ENCODE results near the gene ADGRG1.

ADGRG1 gene

GRCh38 chr16:57687363-57687929 lies 59.0 kb downstream of the ADGRG1 start:
- FAIRE-seq: no peak

GRCh38 chr16:57688487-57688986 lies 60.1 kb downstream of the ADGRG1 start:
- no peak for FAIRE-seq

GRCh38 chr16:57688987-57689761 lies 60.7 kb downstream of the ADGRG1 start:
- FAIRE-seq: no peak

DNA sequence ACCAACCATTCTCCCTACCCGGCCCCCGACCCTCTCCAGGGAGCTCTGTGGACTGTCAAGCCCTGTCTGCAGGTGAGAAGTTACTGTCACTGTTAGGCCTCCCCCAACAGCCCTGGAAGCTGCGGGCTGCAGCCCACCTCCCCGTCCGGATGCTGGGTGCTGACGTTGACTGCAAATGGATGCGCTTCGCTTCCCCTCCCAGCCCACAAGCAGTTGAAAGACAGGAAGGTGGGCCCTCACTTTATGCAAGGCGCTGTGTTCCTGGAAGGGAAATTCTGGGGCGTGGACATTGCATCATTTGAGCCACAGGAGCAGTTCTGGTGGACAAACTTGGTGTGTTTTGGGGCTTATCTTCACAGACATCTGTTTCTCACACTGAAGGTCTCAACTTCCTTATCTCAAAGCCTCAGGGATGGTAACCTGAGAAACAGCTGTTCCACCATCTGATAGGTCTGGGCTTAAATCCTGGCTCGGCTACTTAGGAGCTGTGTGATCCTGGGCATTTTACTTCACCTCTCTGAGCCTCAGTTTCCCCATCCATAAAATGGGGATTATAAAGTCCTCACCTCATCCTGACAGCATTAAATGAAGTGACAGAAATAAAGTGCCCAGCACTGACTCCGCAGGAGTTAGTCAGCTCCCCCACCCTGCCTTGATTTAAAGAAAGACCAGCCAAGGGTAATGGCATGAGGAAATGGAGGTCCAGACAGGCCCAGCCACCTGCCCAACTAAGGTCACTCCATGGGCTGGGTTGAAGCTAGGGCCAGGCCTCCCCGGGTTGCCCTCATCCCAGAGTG lies 61.5 kb downstream of the ADGRG1 start:
- FAIRE-seq: no peak

DNA sequence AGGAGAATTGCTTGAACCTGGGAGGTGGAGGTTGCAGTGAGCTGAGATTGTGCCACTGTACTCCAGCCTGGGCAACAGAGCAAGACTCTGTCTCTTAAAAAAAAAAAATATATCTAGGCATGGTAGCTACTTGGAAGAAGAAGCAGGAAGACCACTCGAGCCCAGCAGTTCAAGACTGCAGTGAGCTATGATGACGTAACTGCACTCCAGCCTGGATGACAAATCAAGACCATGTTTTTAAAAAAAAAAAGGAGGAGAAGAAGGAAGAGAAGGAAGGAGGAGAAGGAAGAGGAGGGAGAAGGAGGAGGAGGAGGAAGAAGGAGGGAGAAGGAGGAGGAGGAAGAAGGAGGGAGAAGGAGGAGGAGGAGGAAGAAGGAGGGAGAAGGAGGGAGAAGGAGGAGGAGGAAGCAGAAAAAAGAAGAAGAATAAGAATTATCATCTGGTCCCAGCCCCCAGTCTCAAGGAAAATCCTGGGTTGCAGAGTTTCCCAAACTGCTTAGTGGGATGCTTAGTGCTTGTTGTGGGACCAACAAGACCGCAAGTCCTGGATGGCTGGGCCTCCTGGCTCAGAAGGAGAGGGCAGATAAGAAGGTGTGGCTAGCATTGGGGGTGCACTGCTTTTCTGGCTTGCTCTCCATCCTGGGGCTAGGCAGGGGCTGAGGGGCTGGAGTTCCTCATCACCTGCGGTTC lies 62.5 kb downstream of the ADGRG1 start:
- no peak for FAIRE-seq

- FAIRE-seq: no peak
Observed at GRCh38 chr16:57692636-57693035, 64.2 kb downstream of the ADGRG1 start.

DNA sequence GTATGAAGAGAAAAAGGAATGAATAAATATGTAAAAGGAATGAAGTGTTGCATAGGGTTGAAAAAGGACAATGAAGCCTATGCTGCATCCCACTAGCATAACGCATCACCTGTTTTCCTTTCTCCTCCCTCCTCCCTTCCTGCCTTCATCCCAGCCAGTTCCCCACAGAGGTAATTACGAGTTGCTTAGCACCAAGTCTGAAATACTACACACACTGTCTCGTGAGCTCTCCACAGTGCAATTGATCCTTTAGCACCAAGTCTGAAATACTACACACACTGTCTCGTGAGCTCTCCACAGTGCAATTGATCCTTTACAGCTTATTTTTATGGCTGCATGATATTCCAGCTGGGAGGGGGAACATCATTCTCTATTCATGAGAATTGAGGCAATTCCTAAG lies 65.1 kb downstream of the ADGRG1 start:
- FAIRE-seq: no peak

- no peak for FAIRE-seq
Observed at GRCh38 chr16:57694231-57694724, 65.8 kb downstream of the ADGRG1 start.

- peak; percentile 29 for FAIRE-seq
Observed at GRCh38 chr16:57694725-57695679, 66.6 kb downstream of the ADGRG1 start, which contains the start of gene DRC7. TSS of gene DRC7 (plus strand) at chr16:57694806. CDS start at chr16:57697950, 3,144 bp downstream.

DNA sequence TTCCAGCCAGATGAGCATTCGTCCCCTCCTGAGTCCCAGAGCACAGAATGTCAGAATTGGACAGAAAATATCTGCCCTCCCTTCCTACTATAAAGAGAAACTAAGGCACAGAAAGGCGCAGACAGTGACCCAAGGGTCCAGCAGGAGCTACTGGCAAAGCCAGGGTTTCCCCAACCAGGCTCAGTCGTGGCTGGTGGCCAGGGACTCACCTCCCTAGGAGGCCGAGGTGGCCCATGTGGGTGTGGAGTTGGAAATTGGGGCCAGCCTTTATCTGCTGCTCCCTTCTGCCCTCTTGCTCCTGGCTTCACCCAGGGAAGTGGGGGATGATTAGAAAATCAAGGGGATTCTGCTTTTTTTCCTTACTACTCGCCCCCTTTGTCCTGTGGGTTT lies 67.2 kb downstream of the ADGRG1 start:
- no peak for FAIRE-seq

- no peak for FAIRE-seq
Observed at GRCh38 chr16:57696240-57696639, 67.8 kb downstream of the ADGRG1 start.

GRCh38 chr16:57697896-57698537 lies 69.6 kb downstream of the ADGRG1 start:
- FAIRE-seq: no peak

GRCh38 chr16:57698812-57699405 lies 70.5 kb downstream of the ADGRG1 start:
- no peak for FAIRE-seq

GRCh38 chr16:57699481-57699880 lies 71.1 kb downstream of the ADGRG1 start:
- FAIRE-seq: no peak

GRCh38 chr16:57699899-57700298 lies 71.5 kb downstream of the ADGRG1 start:
- FAIRE-seq: no peak

- no peak for FAIRE-seq
Observed at GRCh38 chr16:57700781-57701551, 72.5 kb downstream of the ADGRG1 start.

GRCh38 chr16:57701759-57702371 lies 73.4 kb downstream of the ADGRG1 start:
- no peak for FAIRE-seq

DNA sequence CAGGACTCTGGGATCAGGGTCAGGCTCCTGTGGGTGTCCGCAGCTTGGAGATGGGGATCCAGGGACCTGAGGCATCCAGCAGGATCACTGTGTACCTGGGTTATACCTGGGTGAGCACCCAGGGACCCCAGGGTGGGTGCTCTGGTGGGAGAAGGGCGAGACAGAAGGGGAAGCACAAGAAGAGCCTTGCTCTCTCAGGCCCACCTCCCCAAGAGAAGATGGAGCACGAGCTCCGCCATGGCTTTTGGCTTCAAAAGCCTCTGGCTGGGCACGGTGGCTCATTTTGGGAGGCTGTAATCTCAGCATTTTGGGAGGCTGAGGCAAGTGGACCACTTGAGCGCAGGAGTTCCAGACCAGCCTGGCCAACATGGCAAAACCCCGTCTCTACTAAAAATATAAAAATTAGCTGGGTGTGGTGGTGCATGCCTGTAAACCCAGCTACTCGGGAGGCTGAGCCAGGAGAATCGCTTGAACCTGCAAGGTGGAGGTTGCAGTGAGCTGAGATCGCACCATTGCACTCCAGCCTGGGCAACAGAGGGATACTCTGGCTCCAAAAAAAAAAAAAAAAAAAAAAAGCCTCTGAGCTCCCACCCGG lies 75.1 kb downstream of the ADGRG1 start:
- FAIRE-seq: no peak

Data from TTC549 (cell line).